Stomach (tissue), 4 donors: Measurements from ENCODE around the gene ZNF814.
"Not testable (repeated sequence)": the region's sequence is repeated elsewhere in the genome, so short reads cannot be mapped to it uniquely, and the experiment has no call there.

Experiments used
- POLR2AphosphoS5 ChIP-seq, 3 donors: sonication (generic); formaldehyde crosslinking; IDR thresholded peaks; one replicate each; pipeline ENCODE4 v1.6.1; 2016; ENCODE audit warnings: antibody characterized with exemption in 3 of 3
- TF ChIP-seq, protein P1 (sequence below), 7 experiments: fragments of 450-650 bp in 4 of 7; fragments of 200-600 bp in 3 of 7; sonication (generic) in 3 of 7; IDR thresholded peaks; one replicate each; pipeline ENCODE4 v1.5.1; 2016 to 2019; ENCODE audit warnings: antibody characterized with exemption in 7 of 7, control low read depth in 2 of 7, mild to moderate bottlenecking in 1 of 7

GRCh38 chr19:57869655-57870054, 19.2 kb downstream of the ZNF814 start:
- TF ChIP-seq POLR2AphosphoS5 (IDR thresholded peaks at IDR 0.05), result not testable (repeated sequence)
- TF ChIP-seq, protein P1, sequence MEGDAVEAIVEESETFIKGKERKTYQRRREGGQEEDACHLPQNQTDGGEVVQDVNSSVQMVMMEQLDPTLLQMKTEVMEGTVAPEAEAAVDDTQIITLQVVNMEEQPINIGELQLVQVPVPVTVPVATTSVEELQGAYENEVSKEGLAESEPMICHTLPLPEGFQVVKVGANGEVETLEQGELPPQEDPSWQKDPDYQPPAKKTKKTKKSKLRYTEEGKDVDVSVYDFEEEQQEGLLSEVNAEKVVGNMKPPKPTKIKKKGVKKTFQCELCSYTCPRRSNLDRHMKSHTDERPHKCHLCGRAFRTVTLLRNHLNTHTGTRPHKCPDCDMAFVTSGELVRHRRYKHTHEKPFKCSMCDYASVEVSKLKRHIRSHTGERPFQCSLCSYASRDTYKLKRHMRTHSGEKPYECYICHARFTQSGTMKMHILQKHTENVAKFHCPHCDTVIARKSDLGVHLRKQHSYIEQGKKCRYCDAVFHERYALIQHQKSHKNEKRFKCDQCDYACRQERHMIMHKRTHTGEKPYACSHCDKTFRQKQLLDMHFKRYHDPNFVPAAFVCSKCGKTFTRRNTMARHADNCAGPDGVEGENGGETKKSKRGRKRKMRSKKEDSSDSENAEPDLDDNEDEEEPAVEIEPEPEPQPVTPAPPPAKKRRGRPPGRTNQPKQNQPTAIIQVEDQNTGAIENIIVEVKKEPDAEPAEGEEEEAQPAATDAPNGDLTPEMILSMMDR (IDR thresholded peaks at IDR 0.05), result not testable (repeated sequence)
